ENCODE measurements around the gene RAP1B. TPM values are rescaled to one million over a fixed set of nuclear protein-coding genes. Genes with fewer than 3 reads are reported as not detected.

The RAP1B gene
- total and polyA plus RNA-seq, 2 donors from 2014 or later: 102 to 157 TPM

- Histone ChIP-seq H3K4me1 (ENCODE audit: control insufficient read depth in 2 of 3, insufficient read depth in 2 of 3, low read depth in 1 of 3, low read length in 3 of 3) (peaks cover 0 to 36% (median 21%) of the 10 kb centered on the region in 3 donors), H3K9ac (ENCODE audit: low read length in 3 of 3) (no peak overlapping the region), H3K36me3 (ENCODE audit: control insufficient read depth in 2 of 3, insufficient read depth in 3 of 3, low read length in 3 of 3) (peaks cover 0 to 3% (median 0%) of the 10 kb centered on the region in 3 donors), H3K9me3 (ENCODE audit: control insufficient read depth in 2 of 3, insufficient read depth in 1 of 3, low read length in 3 of 3) (no peaks in the 10 kb centered on the region), H3K27ac (ENCODE audit: low read depth in 2 of 2, low read length in 2 of 2) (no peak overlapping the region), H3K4me3 (ENCODE audit: low read length in 3 of 3) (no peak overlapping the region), H3K27me3 (ENCODE audit: control insufficient read depth, insufficient read depth, low read length) (no peaks in the 10 kb centered on the region)
- FAIRE-seq (no peak), DNase-seq (no peak)
- intact Hi-C loops (cut with DNase I): no loop called here
- TF ChIP-seq CTCF (IDR thresholded peaks at IDR 0.05; ENCODE audit: borderline replicate concordance, extremely low read depth, insufficient read depth): no peak
These were observed 11.6 kb downstream of the RAP1B start for GRCh38 chr12:68622250-68622649.

DNA sequence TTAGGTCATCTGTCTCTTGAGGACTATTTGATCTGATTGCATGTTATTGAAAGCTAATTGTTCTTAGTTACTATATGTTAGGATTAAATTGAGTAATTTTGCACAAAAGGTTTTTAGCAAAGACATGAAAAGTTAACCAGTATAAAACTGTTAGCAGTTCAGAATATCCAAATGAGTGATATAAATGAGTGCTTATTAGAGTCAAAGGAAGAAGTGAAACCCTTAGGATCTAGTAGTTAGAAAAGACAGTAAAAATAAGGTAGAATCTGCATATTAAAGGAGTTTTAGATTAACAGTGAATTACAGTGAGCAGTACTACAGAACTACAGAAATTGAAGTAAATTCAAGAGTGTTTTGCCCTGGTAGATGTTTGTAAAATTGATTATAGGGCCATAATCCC is 12.4 kb downstream of the RAP1B start:
- no peak overlapping the region for H3K27ac ChIP-seq (ENCODE audit: low read depth in 2 of 2, low read length in 2 of 2)
- H3K9ac ChIP-seq (ENCODE audit: low read length in 3 of 3): no peak overlapping the region
- no peaks in the 10 kb centered on the region for H3K27me3 ChIP-seq (ENCODE audit: control insufficient read depth, insufficient read depth, low read length)
- DNase-seq (no peak), FAIRE-seq (no peak)
- H3K4me1 ChIP-seq (ENCODE audit: control insufficient read depth in 2 of 3, insufficient read depth in 2 of 3, low read depth in 1 of 3, low read length in 3 of 3): peaks cover 0 to 36% (median 17%) of the 10 kb centered on the region in 3 donors
- H3K9me3 ChIP-seq (ENCODE audit: control insufficient read depth in 2 of 3, insufficient read depth in 1 of 3, low read length in 3 of 3): peaks cover 0 to 2% (median 0%) of the 10 kb centered on the region in 3 donors
- peaks cover 0 to 3% (median 0%) of the 10 kb centered on the region in 3 donors for H3K36me3 ChIP-seq (ENCODE audit: control insufficient read depth in 2 of 3, insufficient read depth in 3 of 3, low read length in 3 of 3)
- no peak overlapping the region for H3K4me3 ChIP-seq (ENCODE audit: low read length in 3 of 3)
- intact Hi-C loops (cut with DNase I): no loop called here
- TF ChIP-seq CTCF (IDR thresholded peaks at IDR 0.05; ENCODE audit: borderline replicate concordance, extremely low read depth, insufficient read depth): no peak

DNA sequence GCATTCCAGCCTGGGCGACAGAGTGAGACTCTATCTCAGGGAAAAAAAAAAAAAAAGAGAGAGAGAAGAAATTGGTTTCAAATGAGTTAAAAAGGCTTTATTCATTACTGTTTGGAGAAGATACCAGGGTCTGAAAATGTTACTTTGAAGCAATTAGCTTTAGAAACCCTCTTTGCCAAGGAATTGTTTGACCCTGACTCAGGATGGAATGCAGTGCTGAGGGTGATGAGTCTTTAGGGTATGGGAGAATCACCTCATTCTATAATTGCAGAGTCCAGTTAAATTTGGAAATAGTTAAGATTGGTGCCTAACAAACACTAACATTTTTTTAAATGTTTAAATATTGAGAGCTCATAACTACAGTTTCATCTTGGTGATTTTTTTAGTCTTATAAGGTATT is 13.3 kb downstream of the RAP1B start:
- TF ChIP-seq CTCF (IDR thresholded peaks at IDR 0.05; ENCODE audit: borderline replicate concordance, extremely low read depth, insufficient read depth): no peak
- DNase-seq: no peak
- intact Hi-C loops (cut with DNase I): no loop called here
- peaks cover 0 to 3% (median 0%) of the 10 kb centered on the region in 3 donors for H3K36me3 ChIP-seq (ENCODE audit: control insufficient read depth in 2 of 3, insufficient read depth in 3 of 3, low read length in 3 of 3)
- H3K4me1 ChIP-seq (ENCODE audit: control insufficient read depth in 2 of 3, insufficient read depth in 2 of 3, low read depth in 1 of 3, low read length in 3 of 3): peaks cover 0 to 33% (median 14%) of the 10 kb centered on the region in 3 donors
- FAIRE-seq: no peak
- no peak overlapping the region for H3K9ac ChIP-seq (ENCODE audit: low read length in 3 of 3)
- no peak overlapping the region for H3K27ac ChIP-seq (ENCODE audit: low read depth in 2 of 2, low read length in 2 of 2)
- H3K4me3 ChIP-seq (ENCODE audit: low read length in 3 of 3): no peak overlapping the region
- H3K27me3 ChIP-seq (ENCODE audit: control insufficient read depth, insufficient read depth, low read length): no peaks in the 10 kb centered on the region
- H3K9me3 ChIP-seq (ENCODE audit: control insufficient read depth in 2 of 3, insufficient read depth in 1 of 3, low read length in 3 of 3): peaks cover 0 to 3% (median 0%) of the 10 kb centered on the region in 3 donors

GRCh38 chr12:68624933-68625332 is 14.2 kb downstream of the RAP1B start:
- Histone ChIP-seq H3K36me3 (ENCODE audit: control insufficient read depth in 2 of 3, insufficient read depth in 3 of 3, low read length in 3 of 3) (peaks cover 0 to 3% (median 0%) of the 10 kb centered on the region in 3 donors), H3K9me3 (ENCODE audit: control insufficient read depth in 2 of 3, insufficient read depth in 1 of 3, low read length in 3 of 3) (peaks cover 0 to 3% (median 0%) of the 10 kb centered on the region in 3 donors), H3K4me1 (ENCODE audit: control insufficient read depth in 2 of 3, insufficient read depth in 2 of 3, low read depth in 1 of 3, low read length in 3 of 3) (peaks cover 0 to 27% (median 14%) of the 10 kb centered on the region in 3 donors), H3K4me3 (ENCODE audit: low read length in 3 of 3) (no peak overlapping the region), H3K27me3 (ENCODE audit: control insufficient read depth, insufficient read depth, low read length) (no peaks in the 10 kb centered on the region), H3K9ac (ENCODE audit: low read length in 3 of 3) (no peak overlapping the region), H3K27ac (ENCODE audit: low read depth in 2 of 2, low read length in 2 of 2) (no peak overlapping the region)
- no peak for TF ChIP-seq CTCF (IDR thresholded peaks at IDR 0.05; ENCODE audit: borderline replicate concordance, extremely low read depth, insufficient read depth)
- intact Hi-C loops (cut with DNase I): no loop called here
- DNase-seq (no peak), FAIRE-seq (no peak)

Measured in kidney (tissue), 14 donors.